DMS153 treated with DMSO at 0.1 percent for 48 hours (cell line): Measurements from ENCODE around the gene MRGPRE.

Experiments
- DNase-seq: peaks from one replicate; lab custom pipeline; 2025; ENCODE audit not compliant: unreplicated experiment; lab: John Stamatoyannopoulos, UW

The MRGPRE gene

DNA sequence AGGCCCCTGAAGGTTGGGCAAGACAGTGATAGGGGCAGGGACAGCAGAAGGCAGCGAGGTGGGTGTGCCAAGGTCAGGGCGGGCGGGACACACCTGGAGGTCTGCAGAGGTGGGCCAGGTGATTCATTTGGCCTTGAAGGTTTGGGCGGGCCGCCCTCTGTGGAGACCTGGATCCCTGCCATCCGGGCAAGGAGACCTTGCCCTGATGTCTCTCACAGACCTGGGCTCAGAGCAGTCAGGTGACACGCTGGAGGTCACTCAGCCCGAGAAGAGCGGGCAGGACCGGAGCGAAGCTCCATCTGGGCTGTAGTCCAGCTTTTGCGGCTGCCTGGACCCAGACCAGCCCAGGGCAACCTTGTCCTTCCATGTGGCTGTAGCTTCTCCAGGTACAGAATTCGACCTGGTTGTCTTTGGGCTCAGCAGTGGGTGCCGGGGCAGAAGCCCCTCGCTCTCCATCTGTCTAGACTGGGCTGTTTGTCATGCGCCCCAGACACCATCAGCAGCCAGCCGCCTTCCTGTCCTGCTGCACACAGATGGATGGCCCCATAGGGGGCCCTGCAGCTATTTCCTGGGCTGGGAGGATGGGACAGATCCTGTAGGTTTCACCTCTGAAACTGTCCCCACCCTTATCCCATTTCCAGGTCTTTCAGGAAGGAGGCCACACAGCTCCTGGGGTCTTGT lies 16.7 kb downstream of the MRGPRE start:
- no peak for DNase-seq

DNA sequence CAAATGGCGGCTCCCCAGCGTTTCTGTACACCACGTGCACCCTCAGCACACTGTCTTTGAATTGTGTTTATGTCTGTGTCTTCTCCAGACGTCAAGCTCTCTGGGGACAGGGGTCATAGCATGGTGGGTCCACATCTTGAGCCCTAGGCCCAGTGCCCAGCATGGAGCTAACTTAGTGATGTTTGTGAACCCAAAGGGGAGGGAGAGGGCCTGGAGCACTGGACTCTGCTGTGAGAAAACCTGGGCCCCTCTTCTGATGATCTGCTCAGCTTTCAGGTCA lies 17.9 kb downstream of the MRGPRE start:
- DNase-seq = no peak

DNA sequence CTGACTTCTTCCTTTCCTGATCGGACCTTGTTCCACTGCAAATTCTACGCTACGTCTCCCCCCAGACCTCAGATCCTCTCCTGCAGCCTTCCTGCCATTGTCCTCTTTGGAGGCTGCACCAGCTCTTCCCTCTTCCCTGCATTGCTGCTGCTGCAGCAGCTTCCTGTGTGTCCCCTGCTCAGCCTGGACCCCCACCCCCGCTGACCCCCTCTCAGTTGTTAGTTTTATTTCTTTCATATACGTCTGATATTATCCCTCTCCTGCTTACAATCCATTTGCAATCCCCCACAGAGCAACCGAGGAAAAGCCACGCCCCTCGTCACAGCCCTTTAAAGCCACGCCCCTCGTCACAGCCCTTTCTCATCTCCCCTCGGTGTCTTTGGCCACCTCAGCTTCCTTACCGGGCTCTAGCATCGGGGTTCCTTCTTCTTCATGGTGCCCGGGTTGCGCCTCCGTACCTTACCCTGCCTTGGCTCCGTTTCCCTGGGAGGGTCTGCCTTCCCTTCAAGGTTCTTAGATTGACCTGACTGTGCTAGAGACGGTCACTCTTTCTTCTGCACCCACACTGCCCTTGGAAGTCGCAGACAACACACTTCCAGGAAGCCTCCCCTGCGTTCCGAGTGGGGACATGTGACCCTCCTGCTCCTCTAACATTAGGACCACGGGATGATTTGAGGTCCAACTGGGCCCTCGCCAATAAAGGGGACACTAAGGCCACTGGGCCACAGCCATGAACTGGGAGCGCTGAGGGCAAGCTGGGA lies 18.4 kb downstream of the MRGPRE start:
- no peak for DNase-seq

DNA sequence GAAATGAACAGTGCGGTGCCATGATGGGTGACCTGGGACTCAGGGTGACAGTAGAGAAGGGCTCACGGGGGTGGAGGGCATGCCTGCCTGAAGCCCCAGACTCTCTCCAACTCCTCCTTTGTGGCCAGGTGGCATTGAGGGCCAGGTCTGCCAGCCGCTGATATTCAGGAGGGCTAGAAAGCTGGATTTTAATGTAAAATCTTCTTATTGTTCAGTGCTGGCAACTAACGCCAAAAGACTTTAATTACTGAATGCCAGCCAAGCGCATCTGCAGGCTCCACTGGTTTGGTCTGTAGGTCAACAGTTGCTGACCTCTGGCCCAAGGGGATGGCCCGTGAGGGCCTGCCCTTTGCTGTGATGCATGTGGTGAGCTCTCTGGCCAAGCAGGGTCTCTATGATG lies 23.9 kb downstream of the MRGPRE start:
- DNase-seq = no peak

DNA sequence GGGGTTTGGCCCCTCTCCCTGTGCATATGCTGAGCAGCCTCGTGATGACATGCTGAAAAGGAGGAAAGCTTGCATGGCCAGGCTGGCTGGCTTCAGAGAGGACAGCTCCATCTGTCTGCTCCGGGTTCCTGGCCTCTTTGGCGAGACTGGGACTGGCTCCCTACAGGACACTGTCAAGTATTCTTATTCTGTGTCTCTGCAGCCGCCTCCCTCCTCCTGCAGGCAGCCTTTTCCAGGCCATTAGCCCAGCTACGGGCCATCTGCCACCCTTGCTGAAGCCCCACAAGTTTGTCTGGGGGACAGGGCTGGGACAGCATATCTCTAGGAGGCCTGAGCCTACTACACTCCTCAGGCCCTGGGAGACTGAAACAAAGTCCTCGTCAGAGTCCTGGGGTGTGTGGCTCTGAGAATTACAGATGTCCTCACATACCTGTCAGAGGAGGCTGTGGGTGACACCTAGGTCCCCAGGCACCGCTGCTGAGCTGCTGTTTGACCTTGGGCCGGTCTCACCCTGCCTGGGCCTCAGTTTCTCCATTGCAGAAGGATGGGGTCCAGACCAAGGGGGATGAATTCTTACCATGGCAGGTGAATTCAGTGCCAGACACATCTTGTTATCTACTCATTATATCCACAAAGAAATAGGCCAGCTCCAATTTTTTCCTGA lies 24.6 kb downstream of the MRGPRE start:
- no peak for DNase-seq

DNA sequence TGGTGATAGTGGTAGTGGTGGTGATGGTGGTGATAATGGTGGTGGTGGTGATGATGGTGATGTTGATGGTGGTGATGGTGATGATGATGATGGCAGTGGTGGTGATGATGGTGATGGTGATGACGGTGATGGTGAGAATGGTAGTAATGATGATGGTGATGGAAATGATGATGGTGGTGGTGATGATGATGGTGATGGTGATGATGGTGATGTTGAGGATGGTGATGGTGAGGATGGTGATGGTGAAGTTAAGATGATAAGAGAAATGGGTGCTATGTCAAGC lies 25.4 kb downstream of the MRGPRE start:
- DNase-seq = no peak

DNA sequence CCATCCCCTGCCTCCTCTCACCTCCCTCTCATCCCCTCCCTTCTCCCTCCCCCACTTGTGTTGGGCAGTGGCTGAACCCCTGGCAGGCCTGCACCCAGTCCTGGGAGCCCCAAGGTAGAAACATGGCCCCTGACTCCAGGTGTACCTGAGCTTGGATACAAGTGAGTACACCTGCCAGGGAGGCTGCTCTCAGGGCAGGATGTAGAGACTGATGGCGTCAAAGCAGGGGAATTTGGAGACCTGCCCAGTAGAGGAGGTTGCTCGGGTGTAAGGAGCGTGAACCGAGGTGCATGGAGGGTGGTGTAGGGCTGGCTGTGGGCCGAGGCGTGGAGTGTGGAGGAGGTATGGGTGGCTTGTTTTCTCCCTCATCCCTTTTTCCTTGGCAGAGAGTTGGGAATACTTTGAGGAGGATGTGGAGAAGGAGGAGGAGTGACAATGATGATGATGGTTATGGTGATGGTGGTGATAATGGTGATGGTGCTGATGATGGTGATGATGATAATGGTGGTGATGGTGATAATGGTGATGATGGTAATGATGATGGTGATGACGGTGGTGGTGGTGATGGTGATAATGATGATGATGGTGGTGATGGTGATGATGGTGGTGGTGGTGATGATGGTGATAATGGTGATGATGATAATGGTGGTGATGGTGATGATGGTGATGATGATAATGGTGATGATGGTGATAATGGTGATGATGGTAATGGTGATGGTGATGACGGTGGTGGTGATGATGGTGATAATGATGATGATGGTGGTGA lies 25.9 kb downstream of the MRGPRE start:
- DNase-seq = no peak

DNA sequence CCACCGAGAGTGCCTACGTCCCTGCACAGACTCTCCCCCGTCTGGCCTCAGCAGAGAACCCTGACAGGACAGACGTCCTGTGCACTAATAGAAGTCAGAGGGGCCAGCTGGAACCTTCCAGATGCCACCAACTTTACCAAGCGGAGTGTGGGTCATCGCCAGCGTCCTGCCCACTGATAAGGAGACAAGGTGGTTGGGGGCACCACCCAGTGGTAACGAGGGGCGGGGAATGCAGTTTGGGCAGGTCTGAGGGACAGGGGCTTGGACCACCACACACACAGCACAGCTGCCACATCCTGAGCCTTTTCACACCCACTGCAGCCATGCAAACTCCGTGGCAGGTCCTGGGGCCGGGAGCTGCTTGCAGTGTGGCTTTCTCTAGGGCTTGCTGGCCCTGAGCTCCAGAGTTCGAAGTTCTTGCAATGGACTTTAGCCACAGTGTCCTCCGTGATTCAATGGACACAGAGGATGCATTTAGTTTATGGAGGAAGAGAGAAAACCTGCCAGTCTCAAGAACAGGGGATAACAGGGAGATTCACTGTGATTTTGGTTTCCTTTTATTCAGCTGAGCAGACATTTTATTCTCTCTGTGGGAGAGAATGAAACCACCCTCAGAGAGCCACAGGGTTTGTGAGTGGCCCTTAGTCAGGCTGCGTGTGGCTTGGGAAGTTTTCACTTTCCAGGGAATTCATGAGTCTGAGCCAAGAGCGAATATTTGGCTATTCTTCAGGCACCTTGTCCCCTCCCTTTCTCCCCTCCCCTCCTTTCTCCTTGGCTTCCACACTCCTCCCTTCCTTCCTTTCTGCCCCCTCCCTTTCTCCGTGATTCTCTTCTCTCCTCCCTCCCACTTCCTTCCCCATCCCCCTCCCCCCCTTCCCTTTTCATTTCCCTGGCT lies 26.7 kb downstream of the MRGPRE start:
- DNase-seq = no peak

DNA sequence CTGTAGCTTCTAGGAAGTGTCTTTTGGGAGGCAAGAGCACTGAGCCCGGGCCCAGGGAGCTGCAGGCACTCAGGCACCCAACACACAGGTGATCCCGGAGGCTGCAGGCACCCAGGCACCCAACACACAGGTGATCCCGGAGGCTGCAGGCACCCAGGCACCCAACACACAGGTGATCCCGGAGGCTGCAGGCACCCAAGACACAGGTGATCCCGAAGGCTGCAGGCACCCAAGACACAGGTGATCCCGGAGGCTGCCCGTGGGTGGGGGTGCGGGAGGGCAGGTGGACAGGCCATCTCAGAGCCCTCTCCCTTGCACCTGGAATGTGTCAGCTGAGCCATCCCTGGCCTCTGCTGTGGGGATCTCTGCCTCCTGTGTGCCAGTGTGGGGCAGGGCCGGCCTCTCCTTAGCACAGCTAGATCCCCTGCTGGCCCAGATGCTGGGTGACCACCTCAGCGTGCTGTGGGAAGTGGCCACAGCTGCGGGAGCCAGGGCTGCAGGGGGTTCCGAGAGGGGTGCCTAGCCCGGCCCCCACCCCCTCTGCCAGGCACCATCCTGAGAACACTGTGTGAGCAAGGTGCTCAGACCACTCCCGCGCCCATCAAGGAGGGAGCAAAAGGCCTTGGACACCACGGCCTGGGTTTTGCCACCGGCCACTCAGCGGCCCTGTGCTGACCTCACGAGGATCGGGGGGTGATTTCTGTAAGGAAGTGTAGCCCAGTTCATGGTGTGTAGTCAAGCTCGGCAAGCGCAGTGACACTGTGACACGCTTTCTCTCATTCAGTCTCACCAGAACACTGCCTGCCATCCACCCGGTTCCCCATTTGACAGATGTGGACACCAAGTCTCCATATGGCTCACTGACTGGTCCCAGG lies 27.8 kb downstream of the MRGPRE start:
- DNase-seq = no peak

DNA sequence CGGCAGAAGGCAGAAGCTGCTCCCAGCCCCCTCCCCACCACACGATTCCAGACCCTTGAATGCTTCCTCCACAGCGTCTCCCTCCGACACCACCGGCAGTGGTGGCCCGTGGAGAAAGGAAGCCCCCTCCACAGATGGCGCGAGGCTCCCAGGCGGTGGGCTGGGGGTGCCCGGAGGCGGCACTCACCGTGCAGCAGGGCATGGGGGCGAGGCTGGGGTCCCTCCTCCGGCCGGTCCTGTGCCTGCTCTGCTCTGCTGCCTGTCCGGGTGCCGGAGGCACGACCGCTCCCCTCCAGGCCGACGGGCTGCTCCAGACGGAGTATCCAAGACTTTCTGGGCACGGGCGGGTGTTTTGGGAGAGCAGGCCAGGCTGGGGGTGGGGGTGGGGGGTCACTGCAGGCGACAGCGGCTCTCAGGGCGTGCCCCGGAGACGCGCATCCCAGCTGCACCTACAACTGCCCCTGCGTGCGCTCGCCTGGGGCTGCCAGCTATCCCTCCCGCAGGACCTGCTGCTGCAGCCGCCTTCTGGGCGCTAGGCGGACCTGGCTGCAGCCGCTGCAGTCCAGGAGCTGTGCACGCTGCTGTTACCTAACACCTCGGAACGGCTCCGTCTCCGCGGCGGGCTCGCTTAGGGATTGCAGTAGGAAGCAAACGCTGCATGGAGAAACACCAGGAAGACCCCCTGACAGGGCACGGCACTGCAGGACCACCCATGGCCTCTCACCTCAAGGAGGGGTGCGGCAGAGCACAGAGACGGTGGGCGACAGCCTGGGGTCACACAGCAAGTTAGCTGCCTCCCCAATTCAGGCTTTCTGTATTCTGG lies 28.8 kb downstream of the MRGPRE start:
- no peak for DNase-seq

DNA sequence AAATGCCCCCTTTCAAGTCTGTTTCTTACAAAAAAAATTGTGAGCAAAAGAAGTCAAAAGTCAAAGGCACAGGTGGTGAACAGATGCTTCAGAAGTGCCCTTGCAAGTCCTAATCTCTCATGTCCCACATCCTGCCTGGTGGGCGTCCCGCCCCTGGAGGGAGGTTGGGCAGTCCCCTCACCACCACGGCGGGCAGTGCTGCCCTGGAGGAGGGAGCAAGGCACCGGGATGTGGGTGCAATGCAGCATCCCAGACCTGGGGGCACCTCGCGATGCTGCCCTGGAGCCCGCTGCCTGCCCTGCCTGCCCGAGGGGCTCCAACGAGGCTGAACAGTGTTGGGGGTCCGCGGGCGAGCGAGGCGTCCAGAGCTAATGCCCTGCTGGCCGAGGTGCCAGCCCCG lies 29.5 kb downstream of the MRGPRE start:
- DNase-seq = no peak

DNA sequence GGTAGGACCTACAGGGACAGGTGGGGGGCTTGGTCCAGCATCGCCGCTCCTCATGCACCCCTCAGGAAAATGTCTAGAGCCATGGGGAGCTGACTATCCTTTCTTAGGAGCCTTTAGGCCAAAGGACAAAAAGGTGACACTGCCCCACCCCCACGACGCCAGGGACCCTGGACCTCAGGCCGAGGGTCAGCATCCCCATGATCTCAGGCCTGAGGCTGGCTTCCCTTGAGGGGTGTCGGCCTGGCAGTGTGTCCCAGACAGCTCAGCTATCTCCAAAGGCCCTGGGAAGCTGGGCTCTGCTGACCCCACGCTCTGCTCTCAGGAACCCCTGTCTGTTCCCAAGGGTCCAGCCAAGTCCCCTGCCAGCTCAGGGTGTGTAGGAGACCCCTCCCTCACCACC lies 29.9 kb downstream of the MRGPRE start:
- DNase-seq = no peak

DNA sequence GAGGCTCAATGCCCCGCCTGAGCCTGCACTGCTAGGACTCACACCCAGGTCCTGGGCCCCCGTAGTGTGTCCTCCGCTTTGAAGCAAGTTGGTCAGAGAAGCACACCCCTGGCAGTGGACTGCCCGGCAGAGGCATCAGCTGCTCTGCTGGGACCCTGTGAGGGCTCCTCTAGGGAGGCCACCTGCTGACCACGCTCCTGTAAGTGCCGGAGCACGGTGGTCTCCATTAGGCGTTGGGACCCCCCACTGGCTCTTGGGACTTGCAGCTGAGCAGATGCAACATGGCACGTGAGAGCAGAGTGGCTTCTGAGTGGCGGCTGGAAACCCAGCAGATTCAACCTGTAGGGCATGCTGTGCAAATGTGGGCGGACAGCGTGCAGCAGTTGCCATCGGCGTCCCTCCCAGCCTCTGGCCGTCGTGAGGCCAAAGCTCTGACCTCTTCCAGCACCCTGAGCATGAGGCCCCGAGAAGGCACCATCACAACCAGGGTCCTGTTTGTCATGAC lies 30.5 kb downstream of the MRGPRE start:
- no peak for DNase-seq

DNA sequence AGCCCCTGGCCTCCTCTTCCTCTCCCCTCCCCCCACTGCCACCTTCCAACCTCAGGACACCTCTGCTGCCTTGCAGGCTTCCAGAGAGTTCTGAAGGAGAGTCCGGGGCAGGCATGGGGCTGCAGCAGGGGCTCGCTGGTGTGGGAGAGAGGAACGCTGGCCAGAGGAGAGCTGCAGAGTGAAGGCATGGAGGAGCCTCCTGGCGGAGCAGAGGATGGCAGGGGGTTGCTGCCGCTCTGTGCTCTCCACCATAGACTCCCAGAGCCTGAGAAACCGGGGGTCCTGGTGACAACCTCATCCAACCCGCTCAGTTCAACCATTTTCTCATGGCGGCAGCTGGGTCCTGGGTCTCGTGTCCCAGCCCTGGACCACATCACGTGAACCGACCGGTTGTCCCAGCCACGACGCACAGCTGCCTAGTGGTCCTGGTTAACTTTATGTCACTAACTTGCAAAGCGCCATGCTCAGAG lies 31.1 kb downstream of the MRGPRE start:
- no peak for DNase-seq

DNA sequence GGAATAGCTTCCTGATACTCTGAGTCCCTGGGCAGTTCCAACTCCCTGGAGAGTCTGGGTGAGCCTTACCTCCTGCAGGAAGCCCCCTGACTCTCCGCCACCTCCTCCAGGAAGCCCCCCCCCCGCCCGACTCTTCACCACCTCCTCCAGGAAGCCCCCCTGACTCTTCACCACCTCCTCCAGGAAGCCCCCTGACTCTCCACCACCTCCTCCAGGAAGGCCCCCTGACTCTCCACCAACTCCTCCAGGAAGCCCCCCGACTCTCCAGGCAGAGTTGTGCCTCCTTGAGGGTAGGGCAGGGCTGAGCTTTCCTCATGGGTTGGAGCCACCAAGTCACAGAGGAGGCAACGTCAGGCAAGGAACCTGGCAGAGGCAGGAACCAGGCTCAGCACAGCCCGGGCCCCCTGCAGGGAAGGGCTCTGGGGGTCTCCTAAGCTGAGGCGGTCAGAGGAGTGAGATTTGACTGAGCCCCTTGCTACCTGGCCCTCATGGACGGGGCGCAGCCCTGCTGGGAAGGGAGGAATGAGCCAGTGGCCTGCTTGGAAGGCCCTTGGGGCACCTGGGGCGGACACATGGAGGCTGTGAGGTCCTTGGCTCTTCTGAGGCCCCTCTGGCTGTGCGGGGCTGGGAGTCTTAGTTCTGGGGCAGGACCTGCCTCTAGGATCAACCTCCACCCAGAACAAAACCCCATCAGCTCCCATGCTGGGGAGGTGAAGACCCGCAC lies 31.7 kb downstream of the MRGPRE start:
- DNase-seq = no peak

DNA sequence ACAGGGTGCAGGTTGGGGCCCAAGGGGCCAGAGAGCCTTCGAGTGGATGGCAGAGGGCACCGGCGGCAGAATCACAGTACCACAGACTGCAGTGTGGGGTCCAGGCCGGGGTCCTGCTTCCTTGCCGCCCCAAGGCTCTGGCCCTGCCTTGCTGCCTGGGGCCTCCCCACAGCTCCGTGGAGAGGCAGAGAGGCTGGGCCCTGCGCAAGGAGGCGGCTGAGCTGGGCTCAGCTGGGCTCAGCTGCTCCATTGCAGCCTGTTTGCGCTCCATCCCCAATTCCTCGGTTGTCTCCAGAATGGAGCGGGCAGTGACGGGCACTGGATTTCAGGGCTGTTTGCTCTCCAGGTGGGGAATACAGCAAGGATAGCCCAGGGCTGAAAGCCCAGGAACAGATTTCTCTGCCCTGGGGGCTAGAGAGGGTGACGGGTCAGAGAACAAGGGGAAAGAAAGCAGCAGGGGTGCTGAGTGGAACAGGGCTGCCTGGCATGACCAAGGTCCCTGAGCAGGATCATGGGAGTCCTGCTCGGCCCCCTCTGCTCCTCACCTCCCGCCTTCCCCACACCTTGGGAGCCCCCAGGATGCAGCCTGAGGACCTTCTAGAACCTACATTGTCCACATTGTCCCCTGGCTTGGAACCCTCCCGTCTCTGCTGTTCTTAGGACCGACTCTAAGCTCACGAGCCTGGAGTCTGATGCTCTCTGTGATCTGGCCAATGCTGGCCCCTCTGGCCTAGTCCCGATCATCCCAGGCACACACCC lies 32.5 kb downstream of the MRGPRE start:
- DNase-seq = no peak

DNA sequence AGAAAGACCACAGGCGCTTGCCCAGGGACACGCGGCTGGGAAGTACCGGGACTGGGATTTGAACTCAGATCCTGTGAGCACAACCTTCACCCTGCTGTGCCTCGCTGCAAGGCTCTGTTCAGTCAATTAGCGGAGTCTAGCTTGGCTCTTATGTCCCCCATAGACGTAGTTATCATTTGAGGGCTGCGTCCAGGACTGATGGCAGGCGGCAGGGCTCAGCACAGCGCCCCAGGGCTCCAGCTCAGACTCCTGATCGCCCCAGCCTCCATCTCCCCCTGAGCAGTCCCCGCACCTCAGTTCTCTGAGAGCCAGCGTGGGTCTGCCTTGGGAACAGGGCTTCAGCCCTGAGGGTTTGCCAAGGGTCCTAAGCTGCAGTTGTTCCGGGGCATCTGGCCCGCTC lies 33.4 kb downstream of the MRGPRE start:
- no peak for DNase-seq
